HepG2 (cell line): ENCODE data around the gene VAMP2. TPM values are rescaled to one million over a fixed set of nuclear protein-coding genes. Genes with fewer than 3 reads are reported as not detected.

Source experiments
- ATAC-seq: fragments of 200-7000 bp; cut with Tn5 transposase; 3 replicates; pipeline ENCODE4 v1.9.1; 2020; ENCODE audit warnings: mild to moderate bottlenecking, moderate library complexity
- BruUV-seq: library from RNA; stranded (reverse); fragments of 400-500 nt; replicated peaks from 2 replicates; lab custom pipeline; 2021; lab: Mats Ljungman, UMichigan
- CTCF ChIA-PET: fragments of 300-600 bp; formaldehyde crosslinking; extraction: SDS; loops from one replicate; lab custom pipeline; 2021; ENCODE audit warnings: low total read pairs, inconsistent platforms, low intra/inter-chr PET ratio; lab: Yijun Ruan, JAX
- POLR2A ChIA-PET: fragments of 350-600 bp; sonication (Branson Sonifier 250); formaldehyde crosslinking; loops from one replicate; lab custom pipeline; 2020; ENCODE audit warnings: antibody characterized with exemption, inconsistent platforms; lab: Yijun Ruan, JAX
- DNase-seq: peaks from one replicate; pipeline ENCODE4 v3.0.0-alpha.2; 2015; ENCODE audit warnings: low spot score
- FAIRE-seq: peaks from 3 replicates; lab custom pipeline; 2011; peaks lifted over from hg19 to GRCh38; lab: Jason Lieb, UNC
- H2AFZ ChIP-seq: one replicate; pipeline ENCODE4 v1.6.1; 2011; ENCODE audit warnings: low read length, inconsistent platforms
- H3K27ac ChIP-seq: fragments of 300-600 bp; 3 replicates; pipeline ENCODE4 v1.8.0; 2011; ENCODE audit warnings: mixed run types, mild to moderate bottlenecking, mixed read lengths, low read length, inconsistent platforms; ENCODE audit not compliant: insufficient read depth; ENCODE audit errors: extremely low read length
- H3K27me3 ChIP-seq, 2 experiments: fragments of 200-600 bp in 1 of 2; 2 replicates in 1 of 2; 3 replicates in 1 of 2; pipeline versions ENCODE4 v1.6.0 to v1.8.0; 2011; ENCODE audit warnings: low read length in 2 of 2, mild to moderate bottlenecking in 2 of 2, moderate library complexity in 2 of 2, inconsistent platforms in 1 of 2; ENCODE audit not compliant: insufficient read depth in 2 of 2, control insufficient read depth in 1 of 2
- H3K36me3 ChIP-seq, 2 experiments: fragments of 200-600 bp in 1 of 2; replicated peaks in 1 of 2; 2 replicates in 1 of 2; 3 replicates in 1 of 2; pipeline versions ENCODE4 v1.5.1 to v1.8.0; 2011; ENCODE audit warnings: low read length in 2 of 2, inconsistent platforms in 1 of 2; ENCODE audit not compliant: insufficient read depth in 2 of 2, control insufficient read depth in 1 of 2
- H3K4me1 ChIP-seq: 2 replicates; pipeline ENCODE4 v1.5.1; 2012; ENCODE audit warnings: low read length, inconsistent platforms; ENCODE audit not compliant: insufficient read depth
- H3K4me2 ChIP-seq: 2 replicates; pipeline ENCODE4 v1.6.0; 2011; ENCODE audit warnings: low read depth, low read length, inconsistent platforms
- H3K4me3 ChIP-seq, 3 experiments: fragments of 200-600 bp in 1 of 3; sonication (generic), shearing (Covaris generic) in 1 of 3; replicated peaks in 1 of 3; 2 replicates each; pipeline ENCODE4 v1.5.1; 2011 to 2016; ENCODE audit warnings: low read length in 3 of 3, inconsistent platforms in 2 of 3, low read depth in 2 of 3, mild to moderate bottlenecking in 2 of 3, control low read depth in 1 of 3, mixed read lengths in 1 of 3; ENCODE audit not compliant: insufficient read depth in 1 of 3
- H3K79me2 ChIP-seq: one replicate; pipeline ENCODE4 v1.6.1; 2011; ENCODE audit warnings: low read length, inconsistent platforms; ENCODE audit not compliant: insufficient read depth
- H3K9ac ChIP-seq: 2 replicates; pipeline ENCODE4 v1.6.0; 2011; ENCODE audit warnings: mild to moderate bottlenecking, low read depth, low read length, inconsistent platforms; ENCODE audit not compliant: insufficient read depth
- H3K9me3 ChIP-seq: 2 replicates; pipeline ENCODE4 v1.5.1; 2012; ENCODE audit warnings: mild to moderate bottlenecking, low read length
- H4K20me1 ChIP-seq: 2 replicates; pipeline ENCODE4 v1.6.0; 2011; ENCODE audit warnings: inconsistent platforms, mild to moderate bottlenecking, low read length, moderate library complexity; ENCODE audit not compliant: insufficient read depth
- CHCHD3 ChIP-seq: sonication (generic); formaldehyde crosslinking; IDR thresholded peaks from 2 replicates; pipeline ENCODE4 v1.8.0; 2022; ENCODE audit warnings: mild to moderate bottlenecking, missing genetic modification reagents, moderate library complexity
- FOXC1 ChIP-seq: sonication (generic); formaldehyde crosslinking; IDR thresholded peaks from 2 replicates; pipeline ENCODE4 v1.8.0; 2022; ENCODE audit warnings: mild to moderate bottlenecking, missing genetic modification reagents, borderline replicate concordance
- KDM5B ChIP-seq: sonication (generic); formaldehyde crosslinking; IDR thresholded peaks from 2 replicates; pipeline ENCODE4 v1.4.0; 2020; ENCODE audit warnings: missing genetic modification reagents, mild to moderate bottlenecking, borderline replicate concordance
- NFATC3 ChIP-seq: sonication (generic); formaldehyde crosslinking; IDR thresholded peaks from 2 replicates; pipeline ENCODE4 v1.5.1; 2020; ENCODE audit warnings: mild to moderate bottlenecking, missing genetic modification reagents
- PHF21A ChIP-seq: sonication (generic); formaldehyde crosslinking; IDR thresholded peaks from 2 replicates; pipeline ENCODE4 v1.5.0; 2020; ENCODE audit warnings: mild to moderate bottlenecking, missing genetic modification reagents
- RXRB ChIP-seq: IDR thresholded peaks from 2 replicates; pipeline ENCODE4 v1.6.1; 2016; ENCODE audit warnings: borderline replicate concordance, missing genetic modification reagents, missing compliant biosample characterization
- ZBTB3 ChIP-seq: sonication (generic); formaldehyde crosslinking; IDR thresholded peaks from 2 replicates; pipeline ENCODE4 v1.4.0; 2020; ENCODE audit warnings: low read depth, mild to moderate bottlenecking, moderate library complexity, missing genetic modification reagents, borderline replicate concordance
- ZFX ChIP-seq: sonication (generic); formaldehyde crosslinking; IDR thresholded peaks from 2 replicates; pipeline ENCODE4 v1.4.0; 2020; ENCODE audit warnings: mild to moderate bottlenecking, low read depth, missing genetic modification reagents, moderate library complexity
- ZKSCAN1 ChIP-seq: fragments of 150-350 bp; IDR thresholded peaks from 2 replicates; pipeline ENCODE4 v1.6.1; 2014; ENCODE audit warnings: low read length
- ZMYM4 ChIP-seq: sonication (generic); formaldehyde crosslinking; IDR thresholded peaks from 2 replicates; pipeline ENCODE4 v1.8.1; 2023; ENCODE audit warnings: mild to moderate bottlenecking, missing genetic modification reagents
- ZNF225 ChIP-seq: sonication (generic); formaldehyde crosslinking; IDR thresholded peaks from 2 replicates; pipeline ENCODE4 v1.4.0; 2020; ENCODE audit warnings: mild to moderate bottlenecking, missing genetic modification reagents
- ZNF230 ChIP-seq: sonication (generic); formaldehyde crosslinking; IDR thresholded peaks from 2 replicates; pipeline ENCODE4 v1.4.0; 2020; ENCODE audit warnings: mild to moderate bottlenecking, missing genetic modification reagents
- WGBS: methylation state at CpG from one replicate; pipeline ENCODE4 v1.1.6; 2017; ENCODE audit warnings: low lambda C conversion rate; 5-methylcytosine and 5-hydroxymethylcytosine counted together
- in situ Hi-C: cut with HindIII; loops from 2 replicates; pipeline ENCODE4 v1.10.0; 2017; ENCODE audit warnings: low pct_unique_long_range_greater_than_20kb; ENCODE audit not compliant: extremely low pct_ligation_motif_present
- intact Hi-C: fragments of 100-400 bp; cut with micrococcal nuclease; formaldehyde crosslinking; loops from one replicate; pipeline ENCODE4 v1.10.0; 2022; ENCODE audit not compliant: unreplicated experiment
- polyA plus RNA-seq, 8 experiments: library from polyadenylated mRNA; depleted of rRNA in 3 of 8; stranded (reverse) in 7 of 8; unstranded in 1 of 8; fragments of >200 nt; fragmentation: Illumina TruSeq in 4 of 8; extraction: Trizol in 4 of 8; gene quantifications; 2 replicates each; pipeline versions ENCODE4 v1.2.1 to v1.2.3, GENCODE V29; 2011 to 2016; ENCODE audit warnings: low read depth in 4 of 8, missing spikeins in 1 of 8, mixed read lengths in 1 of 8; ENCODE audit not compliant: insufficient read depth in 1 of 8
- total RNA-seq, 5 experiments: library from RNA; depleted of rRNA; stranded (reverse); fragments of >200 nt; fragmentation: Illumina TruSeq; extraction: Trizol; gene quantifications; 2 replicates each; pipeline ENCODE4 v1.2.3, GENCODE V29; 2016; ENCODE audit warnings: low read depth in 1 of 5
- TF ChIP-seq, protein P1 (sequence below): sonication (generic); formaldehyde crosslinking; conservative IDR thresholded peaks from 2 replicates; pipeline ENCODE4 v1.8.0; 2022; ENCODE audit warnings: mild to moderate bottlenecking, moderate library complexity, missing genetic modification reagents
- TF ChIP-seq, protein P2 (sequence below): sonication (generic); formaldehyde crosslinking; IDR thresholded peaks from 2 replicates; pipeline ENCODE4 v1.5.1; 2020; ENCODE audit warnings: mild to moderate bottlenecking, missing genetic modification reagents, moderate library complexity
- TF ChIP-seq, protein P3 (sequence below): sonication (generic); formaldehyde crosslinking; IDR thresholded peaks from 2 replicates; pipeline ENCODE4 v1.5.0; 2020; ENCODE audit warnings: missing genetic modification reagents

Gene VAMP2
- total and polyA plus RNA-seq, 2 of the 13 experiments (the other 11 are each of a cell fraction or from before 2014, with no cell fraction given): 3.9 to 17.2 TPM

DNA sequence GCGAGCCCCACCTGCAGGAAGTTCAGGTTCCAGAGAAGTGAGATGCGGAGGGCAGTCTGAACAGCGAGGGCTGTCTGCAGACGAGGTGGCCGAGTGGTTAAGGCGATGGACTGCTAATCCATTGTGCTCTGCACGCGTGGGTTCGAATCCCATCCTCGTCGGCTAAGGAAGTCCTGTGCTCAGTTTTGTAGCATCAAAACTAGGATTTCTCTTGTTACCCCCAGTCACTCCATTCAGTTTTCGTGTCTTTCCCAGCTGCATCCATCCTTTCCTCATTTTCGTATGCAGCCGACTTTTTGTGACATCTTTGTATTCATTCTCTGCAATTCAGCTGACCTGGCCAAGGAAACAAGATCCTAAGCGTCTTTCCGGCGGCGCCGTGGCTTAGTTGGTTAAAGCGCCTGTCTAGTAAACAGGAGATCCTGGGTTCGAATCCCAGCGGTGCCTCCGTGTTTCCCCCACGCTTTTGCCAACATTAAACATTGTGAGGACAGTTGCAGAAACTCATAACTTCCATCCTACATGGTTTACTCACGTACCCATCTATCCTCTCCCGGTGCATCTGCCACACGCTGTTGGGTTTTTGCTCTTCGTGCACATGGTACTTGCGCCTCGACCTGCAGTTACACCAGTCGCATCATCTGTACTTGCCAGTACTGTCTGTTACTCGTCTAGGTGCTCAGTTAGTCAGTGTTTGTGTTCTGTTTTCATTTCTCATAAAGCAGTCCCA, 24.2 kb upstream of the VAMP2 start (continued):
- TF ChIP-seq ZNF225 (CRISPR knock-in tag): peak; percentile 33; the same call in 1 of the 2 replicates
- TF ChIP-seq FOXC1 (CRISPR knock-in tag): peak; percentile 38; the same call in 1 of the 2 replicates
- peak; percentile 43; the same call in 1 of the 2 replicates for TF ChIP-seq ZMYM4

DNA sequence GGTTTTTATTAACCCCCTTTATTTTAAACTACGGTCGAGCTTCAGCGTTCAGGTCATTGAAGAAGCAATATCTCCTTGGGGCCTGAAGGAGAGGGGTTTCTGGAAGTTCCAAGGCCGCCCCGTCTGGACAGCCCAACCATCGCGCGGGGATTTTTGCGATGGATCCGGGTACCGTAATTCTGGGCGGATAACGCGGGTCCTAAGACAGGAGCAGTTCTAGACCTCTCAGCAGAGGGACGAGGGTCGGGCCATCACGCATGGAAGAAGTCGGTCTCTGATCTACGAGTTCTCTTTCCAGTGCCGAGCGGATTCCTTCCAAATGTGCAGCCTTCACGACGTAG, 23.7 kb upstream of the VAMP2 start:
- intact Hi-C loops: loop anchor here (2.0 to 5.0 kb wide), 2 partner anchors 49 to 68 kb away; partner anchors contain the start of gene ALOXE3
- WGBS: 0% methylated on average over 12 of the region's 23 CpGs
- no peaks in the 10 kb centered on the region for H3K9me3 ChIP-seq
- H3K27ac ChIP-seq: peak overlapping the region; percentile 81
- in situ Hi-C loops: loop anchor here (5.0 to 10.0 kb wide), 2 partner anchors 36 to 62 kb away; partner anchors contain the start of gene HES7
- DNase-seq: no peak
- peak overlapping the region; percentile 71 to 93 (median 87) for H3K4me3 ChIP-seq
- no peaks in the 10 kb centered on the region; a peak in 1 of 5 replicates for H3K27me3 ChIP-seq
- H2AFZ ChIP-seq: peak overlapping the region; percentile 56
- no peak for FAIRE-seq
- ChIA-PET POLR2A (interaction anchor here (0.9 to 9.9 kb wide), 7 partner anchors 11 to 109 kb away, joined by 3 to 160 read pairs (median 6); partner anchors contain the start of genes PFAS, SLC25A35 and TMEM107), CTCF (interaction anchor here (0.8 to 1.3 kb wide), 2 partner anchors 48 to 65 kb away, joined by 3 to 6 read pairs; no protein-coding TSS in a partner anchor)
- no peak for ATAC-seq
- H3K36me3 ChIP-seq: no peaks in the 10 kb centered on the region
- H3K4me1 ChIP-seq: peaks cover 39% of the 10 kb centered on the region
- no TSS peak for BruUV-seq
- H3K9ac ChIP-seq: peak overlapping the region; percentile 82
- peaks cover 8% of the 10 kb centered on the region for H3K79me2 ChIP-seq
- peak overlapping the region; percentile 98 for H3K4me2 ChIP-seq
- H4K20me1 ChIP-seq: peaks cover 6% of the 10 kb centered on the region
- TF ChIP-seq ZKSCAN1 (no peak), ZNF230 (CRISPR knock-in tag) (no peak; the same call in 1 of the 2 replicates), KDM5B (CRISPR knock-in tag) (no peak), PHF21A (CRISPR knock-in tag) (peak; percentile 61; the same call in 1 of the 2 replicates), NFATC3 (no peak), ZFX (CRISPR knock-in tag) (peak; percentile 44; the same call in 1 of the 2 replicates), RXRB (no peak), CHCHD3 (CRISPR knock-in tag) (no peak), ZBTB3 (CRISPR knock-in tag) (0 out of 2 replicates have a peak, but pooled peaks have one; percentile 73)
- TF ChIP-seq, protein P1, sequence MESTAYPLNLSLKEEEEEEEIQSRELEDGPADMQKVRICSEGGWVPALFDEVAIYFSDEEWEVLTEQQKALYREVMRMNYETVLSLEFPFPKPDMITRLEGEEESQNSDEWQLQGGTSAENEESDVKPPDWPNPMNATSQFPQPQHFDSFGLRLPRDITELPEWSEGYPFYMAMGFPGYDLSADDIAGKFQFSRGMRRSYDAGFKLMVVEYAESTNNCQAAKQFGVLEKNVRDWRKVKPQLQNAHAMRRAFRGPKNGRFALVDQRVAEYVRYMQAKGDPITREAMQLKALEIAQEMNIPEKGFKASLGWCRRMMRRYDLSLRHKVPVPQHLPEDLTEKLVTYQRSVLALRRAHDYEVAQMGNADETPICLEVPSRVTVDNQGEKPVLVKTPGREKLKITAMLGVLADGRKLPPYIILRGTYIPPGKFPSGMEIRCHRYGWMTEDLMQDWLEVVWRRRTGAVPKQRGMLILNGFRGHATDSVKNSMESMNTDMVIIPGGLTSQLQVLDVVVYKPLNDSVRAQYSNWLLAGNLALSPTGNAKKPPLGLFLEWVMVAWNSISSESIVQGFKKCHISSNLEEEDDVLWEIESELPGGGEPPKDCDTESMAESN (CRISPR knock-in tag): peak; percentile 40; the same call in 1 of the 2 replicates
- TF ChIP-seq, protein P2, sequence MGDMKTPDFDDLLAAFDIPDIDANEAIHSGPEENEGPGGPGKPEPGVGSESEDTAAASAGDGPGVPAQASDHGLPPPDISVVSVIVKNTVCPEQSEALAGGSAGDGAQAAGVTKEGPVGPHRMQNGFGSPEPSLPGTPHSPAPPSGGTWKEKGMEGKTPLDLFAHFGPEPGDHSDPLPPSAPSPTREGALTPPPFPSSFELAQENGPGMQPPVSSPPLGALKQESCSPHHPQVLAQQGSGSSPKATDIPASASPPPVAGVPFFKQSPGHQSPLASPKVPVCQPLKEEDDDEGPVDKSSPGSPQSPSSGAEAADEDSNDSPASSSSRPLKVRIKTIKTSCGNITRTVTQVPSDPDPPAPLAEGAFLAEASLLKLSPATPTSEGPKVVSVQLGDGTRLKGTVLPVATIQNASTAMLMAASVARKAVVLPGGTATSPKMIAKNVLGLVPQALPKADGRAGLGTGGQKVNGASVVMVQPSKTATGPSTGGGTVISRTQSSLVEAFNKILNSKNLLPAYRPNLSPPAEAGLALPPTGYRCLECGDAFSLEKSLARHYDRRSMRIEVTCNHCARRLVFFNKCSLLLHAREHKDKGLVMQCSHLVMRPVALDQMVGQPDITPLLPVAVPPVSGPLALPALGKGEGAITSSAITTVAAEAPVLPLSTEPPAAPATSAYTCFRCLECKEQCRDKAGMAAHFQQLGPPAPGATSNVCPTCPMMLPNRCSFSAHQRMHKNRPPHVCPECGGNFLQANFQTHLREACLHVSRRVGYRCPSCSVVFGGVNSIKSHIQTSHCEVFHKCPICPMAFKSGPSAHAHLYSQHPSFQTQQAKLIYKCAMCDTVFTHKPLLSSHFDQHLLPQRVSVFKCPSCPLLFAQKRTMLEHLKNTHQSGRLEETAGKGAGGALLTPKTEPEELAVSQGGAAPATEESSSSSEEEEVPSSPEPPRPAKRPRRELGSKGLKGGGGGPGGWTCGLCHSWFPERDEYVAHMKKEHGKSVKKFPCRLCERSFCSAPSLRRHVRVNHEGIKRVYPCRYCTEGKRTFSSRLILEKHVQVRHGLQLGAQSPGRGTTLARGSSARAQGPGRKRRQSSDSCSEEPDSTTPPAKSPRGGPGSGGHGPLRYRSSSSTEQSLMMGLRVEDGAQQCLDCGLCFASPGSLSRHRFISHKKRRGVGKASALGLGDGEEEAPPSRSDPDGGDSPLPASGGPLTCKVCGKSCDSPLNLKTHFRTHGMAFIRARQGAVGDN: peak; percentile 65; the same call in 1 of the 2 replicates
- TF ChIP-seq, protein P3, sequence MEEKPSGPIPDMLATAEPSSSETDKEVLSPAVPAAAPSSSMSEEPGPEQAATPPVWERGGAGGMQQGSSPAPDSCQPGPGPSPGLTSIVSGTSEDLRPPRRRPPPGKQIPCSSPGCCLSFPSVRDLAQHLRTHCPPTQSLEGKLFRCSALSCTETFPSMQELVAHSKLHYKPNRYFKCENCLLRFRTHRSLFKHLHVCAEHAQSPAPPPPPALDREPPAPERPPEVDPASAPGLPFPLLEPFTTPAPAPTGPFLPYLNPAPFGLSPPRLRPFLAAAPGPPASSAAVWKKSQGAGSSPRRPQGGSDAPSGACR (CRISPR knock-in tag): no peak
